GM19099 (cell line): ENCODE results near the gene PYROXD2.

Experiments used
- POLR2A ChIP-seq: IDR thresholded peaks from 3 replicates; pipeline ENCODE4 v1.6.1; 2011; ENCODE audit warnings: low read depth; ENCODE audit not compliant: insufficient read length; ENCODE audit errors: extremely low read depth

PYROXD2 gene

GRCh38 chr10:98445200-98445812, 30.3 kb upstream of the PYROXD2 start:
- TF ChIP-seq POLR2A = no peak

- TF ChIP-seq POLR2A = no peak
These were observed 29.5 kb upstream of the PYROXD2 start for GRCh38 chr10:98444314-98445006.

DNA sequence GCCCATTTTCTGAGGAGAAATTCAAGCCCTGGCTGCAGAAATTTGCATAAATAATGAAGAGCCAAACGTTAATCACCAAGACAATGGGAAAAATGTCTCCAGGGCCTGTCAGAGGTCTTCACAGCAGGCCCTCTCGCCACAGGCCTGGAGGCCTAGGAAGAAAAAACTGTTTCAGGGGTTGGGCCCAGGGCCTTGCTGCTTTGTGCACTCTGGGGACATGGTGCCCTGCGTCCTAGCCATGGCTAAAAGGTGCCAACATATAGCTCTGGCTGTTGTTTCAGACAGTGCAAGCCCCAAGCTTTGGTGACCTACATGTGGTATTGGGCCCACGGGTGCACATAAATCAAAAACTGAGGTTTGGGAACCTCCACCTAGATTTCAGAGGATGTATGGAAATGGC, 23.7 kb upstream of the PYROXD2 start:
- no peak for TF ChIP-seq POLR2A

- no peak for TF ChIP-seq POLR2A
These were observed 21.7 kb upstream of the PYROXD2 start for GRCh38 chr10:98436704-98437103.

DNA sequence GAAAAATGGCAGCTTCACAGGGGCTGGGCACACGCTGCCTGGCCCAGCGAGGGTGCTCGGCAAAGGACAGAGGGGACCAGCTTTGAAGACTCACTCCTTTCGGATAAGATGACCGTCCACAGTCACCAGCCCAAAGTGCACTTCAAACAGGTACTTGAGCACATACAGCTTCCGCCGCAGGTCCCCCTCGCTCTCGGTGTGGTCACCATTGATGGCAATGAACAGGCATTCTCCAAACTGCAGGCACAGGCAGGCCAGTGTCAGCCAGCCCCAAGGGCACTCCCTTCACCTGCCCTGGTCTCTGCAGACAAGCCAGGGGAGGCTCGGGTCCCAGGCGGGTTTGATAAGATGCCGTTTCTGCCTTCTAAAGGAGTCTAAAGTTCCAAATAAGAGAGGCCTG, 20.2 kb upstream of the PYROXD2 start:
- no peak for TF ChIP-seq POLR2A

DNA sequence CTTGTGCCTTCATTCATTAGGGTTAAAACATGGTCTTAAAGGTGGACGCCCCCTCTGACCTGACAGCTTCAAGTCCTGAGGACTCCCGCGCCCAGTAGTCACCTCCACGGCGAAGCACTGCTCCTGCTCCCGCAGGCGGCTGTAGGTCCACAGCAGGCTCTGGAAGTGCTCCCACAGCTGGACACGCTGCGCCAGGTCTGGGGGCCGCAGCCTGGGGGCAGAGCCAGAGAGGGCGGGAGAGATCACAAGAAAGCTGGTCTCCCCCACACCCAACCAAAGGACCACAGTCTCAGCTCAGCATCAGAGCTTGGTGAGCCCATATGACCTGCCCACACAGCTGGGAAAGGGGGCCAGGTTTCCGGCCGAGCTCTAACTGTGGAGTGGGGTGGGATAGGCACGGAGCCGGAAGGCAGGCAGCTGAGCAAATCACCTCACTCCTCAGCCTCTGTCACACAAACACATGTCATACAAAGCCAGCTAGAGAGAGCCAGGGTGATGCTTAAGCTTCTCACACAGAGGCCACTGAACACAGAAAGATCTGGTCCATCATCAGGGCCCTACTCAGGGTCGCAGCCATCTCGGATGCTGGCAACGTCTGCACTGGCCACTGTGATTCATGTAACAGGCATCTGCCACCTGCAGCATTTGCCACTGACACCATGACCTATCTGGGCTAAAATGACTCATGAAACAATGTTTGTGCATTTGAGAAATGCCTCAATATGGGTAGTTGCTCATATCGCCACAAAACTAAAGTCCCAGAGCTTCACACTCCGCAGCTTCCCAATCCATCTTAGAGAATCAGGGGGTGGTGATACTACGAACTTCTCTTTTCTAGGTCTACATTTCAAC, 19.1 kb upstream of the PYROXD2 start:
- TF ChIP-seq POLR2A = no peak

DNA sequence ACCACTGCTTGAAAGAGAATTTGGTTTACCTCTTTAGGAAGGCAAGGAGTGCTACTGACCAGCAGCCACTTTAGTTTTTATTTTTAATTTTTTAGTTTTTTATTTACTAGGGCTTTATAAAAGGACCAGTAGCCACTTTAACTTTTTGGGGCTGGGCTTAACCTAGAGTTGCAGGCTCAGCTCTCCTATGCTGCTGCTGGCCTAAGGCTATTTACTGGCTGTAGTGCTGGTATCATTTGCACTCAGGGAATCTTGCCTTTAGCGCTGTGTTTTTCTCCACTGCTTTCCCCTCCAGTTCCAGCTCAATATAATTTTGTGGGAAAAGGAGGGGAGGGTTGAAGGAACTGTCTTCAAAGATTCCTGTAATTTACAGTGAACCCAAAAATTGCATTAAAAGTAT, 18.4 kb upstream of the PYROXD2 start:
- TF ChIP-seq POLR2A = no peak

DNA sequence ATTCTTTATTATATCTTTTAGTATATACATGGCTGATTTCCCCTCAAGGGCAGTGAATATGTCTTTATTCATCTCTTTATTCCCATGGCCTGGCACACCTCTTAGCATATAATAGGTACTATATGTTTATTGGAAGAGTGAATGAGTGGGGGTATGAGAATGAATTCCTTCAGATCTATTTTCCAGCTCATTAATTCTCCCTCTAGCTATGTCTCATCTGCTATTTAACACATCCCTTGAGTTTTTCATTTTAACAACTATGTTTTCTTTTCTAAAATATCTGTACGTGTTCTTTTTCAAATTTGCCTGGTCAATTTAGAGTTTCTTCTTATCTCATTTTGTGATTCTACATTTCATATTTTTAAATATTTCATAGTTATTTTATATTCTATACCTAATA, 17.3 kb upstream of the PYROXD2 start:
- no peak for TF ChIP-seq POLR2A

GRCh38 chr10:98431016-98431415, 16.0 kb upstream of the PYROXD2 start:
- no peak for TF ChIP-seq POLR2A

GRCh38 chr10:98430427-98430826, 15.4 kb upstream of the PYROXD2 start:
- no peak for TF ChIP-seq POLR2A

DNA sequence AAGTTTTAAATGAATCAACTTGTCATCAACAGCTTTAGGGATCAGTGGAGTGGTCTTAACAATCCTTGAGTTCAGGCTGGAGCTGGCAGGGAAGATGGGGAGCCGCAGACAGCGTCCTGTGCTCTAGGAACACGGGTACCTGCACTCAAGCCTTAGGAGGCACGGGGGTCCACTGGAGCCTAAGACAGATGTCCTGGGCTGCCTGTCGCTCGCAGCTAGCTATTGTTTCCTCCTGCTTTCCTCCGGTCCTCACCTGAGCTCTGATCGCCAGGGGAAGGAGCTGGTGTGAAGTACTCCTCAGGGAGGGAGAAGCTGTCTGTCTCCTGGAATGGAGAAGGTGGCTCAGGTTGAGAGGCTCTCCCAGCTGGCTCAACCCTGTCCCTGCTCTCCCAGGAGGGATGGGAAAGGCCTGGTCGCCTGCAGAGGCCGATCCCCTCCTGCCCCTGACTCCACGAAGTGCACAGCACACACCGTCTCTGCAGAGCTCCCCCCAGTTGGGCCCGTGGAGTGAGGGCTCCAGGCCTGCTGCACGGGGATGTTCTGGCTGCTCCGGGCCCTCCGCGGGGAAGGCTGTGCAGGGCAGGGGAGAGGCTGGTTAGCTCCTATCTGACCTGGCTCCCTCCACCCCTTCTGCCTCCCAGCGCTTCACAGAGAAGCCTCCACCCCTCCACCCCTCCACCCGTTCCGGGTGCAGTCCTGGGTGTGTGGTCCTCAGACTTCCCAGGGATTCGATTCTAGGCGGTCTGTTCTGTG, 14.5 kb upstream of the PYROXD2 start:
- no peak for TF ChIP-seq POLR2A

GRCh38 chr10:98427011-98427515, 12.1 kb upstream of the PYROXD2 start:
- no peak for TF ChIP-seq POLR2A

DNA sequence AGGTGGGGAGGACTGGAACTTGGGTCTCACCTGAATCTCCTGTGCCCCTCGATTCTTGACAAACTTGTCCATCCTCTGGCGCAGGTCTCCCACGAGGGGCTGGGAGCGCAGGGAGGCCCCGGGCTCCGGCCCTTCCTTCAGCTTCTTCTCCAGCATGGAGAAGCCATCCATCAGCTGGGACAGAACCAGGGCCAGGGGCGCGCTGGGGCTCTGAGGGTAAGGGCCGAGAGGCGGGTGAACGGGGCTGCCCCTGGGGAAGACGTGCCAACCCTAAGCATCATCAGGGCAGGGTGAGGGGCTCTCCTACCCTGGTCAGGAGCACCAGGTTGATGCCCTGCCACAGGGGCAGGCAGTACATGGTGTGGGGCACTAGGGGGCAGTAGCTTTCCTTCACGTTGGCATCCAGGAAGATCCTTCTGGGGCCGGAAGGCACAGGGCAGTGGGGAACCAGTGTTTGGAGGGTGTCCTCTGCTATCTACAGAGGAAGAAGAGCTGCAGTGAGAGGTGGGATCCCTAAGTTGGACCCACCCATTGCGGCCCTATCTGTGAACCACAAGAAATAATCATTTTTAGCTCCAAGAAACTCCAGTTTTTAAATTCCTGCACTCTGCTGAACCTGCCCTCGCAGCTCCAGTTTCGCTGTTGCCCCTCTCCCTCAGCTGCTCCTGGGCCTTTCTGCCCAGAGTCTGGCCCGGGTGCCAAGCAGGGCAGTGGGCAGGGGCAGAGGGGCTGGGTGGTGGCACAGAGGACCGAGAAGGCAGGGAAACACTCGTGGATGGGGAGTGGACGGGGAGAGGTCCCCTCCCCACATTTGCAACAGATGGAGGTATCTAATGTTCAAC, 10.8 kb upstream of the PYROXD2 start:
- TF ChIP-seq POLR2A = no peak
